T-cell (primary cell): ENCODE data around the gene PCDHGA4. TPM values are rescaled to one million over a fixed set of nuclear protein-coding genes. Genes with fewer than 3 reads are reported as not detected.
"Not testable (repeated sequence)": the region's sequence is repeated elsewhere in the genome, so short reads cannot be mapped to it uniquely, and the experiment has no call there.

Experiments used
- ATAC-seq, 4 experiments: fragments of 200-7000 bp in 3 of 4; fragments of 150-1000 bp in 1 of 4; cut with Tn5 transposase; replicated peaks in 1 of 4; 1 replicate in 3 of 4; 2 replicates in 1 of 4; pipeline ENCODE4 v1.10.0; 2021; ENCODE audit warnings: moderate library complexity in 3 of 4, mild to moderate bottlenecking in 2 of 4, moderate number of reproducible peaks in 1 of 4
- CTCF ChIA-PET, 2 donors: fragments of 300-600 bp; sonication (Branson Sonifier 250); formaldehyde crosslinking; loops; one replicate each; lab custom pipeline; 2022; ENCODE audit warnings: antibody characterized with exemption in 2 of 2; lab: Charles Lee
- POLR2A ChIA-PET, 2 donors: fragments of 300-600 bp; sonication (Branson Sonifier 250); formaldehyde crosslinking; loops; one replicate each; lab custom pipeline; 2022; ENCODE audit warnings: antibody characterized with exemption in 2 of 2; lab: Charles Lee
- DNase-seq, 35 experiments: peaks; one replicate each; pipeline versions ENCODE4 v3.0.0 to v3.0.0-alpha.2; 2013 to 2023
- H3K27ac ChIP-seq: one replicate; pipeline ENCODE4 v1.5.1; 2013; ENCODE audit warnings: low read length
- H3K27me3 ChIP-seq, 2 experiments: replicated peaks in 1 of 2; 1 replicate in 1 of 2; 2 replicates in 1 of 2; pipeline versions ENCODE4 v1.6.1 to v1.7.0; 2013; ENCODE audit warnings: low read length in 1 of 2, mixed read lengths in 1 of 2; ENCODE audit not compliant: control insufficient read depth in 2 of 2, insufficient read depth in 2 of 2; ENCODE audit errors: extremely low read depth in 1 of 2
- H3K36me3 ChIP-seq, 2 donors: 1 replicate in 1 of 2; 2 replicates in 1 of 2; pipeline versions ENCODE4 v1.6.1 to v1.7.0; 2013; ENCODE audit warnings: low read length in 1 of 2; ENCODE audit not compliant: control insufficient read depth in 2 of 2, insufficient read depth in 1 of 2; ENCODE audit errors: extremely low read depth in 1 of 2
- H3K4me1 ChIP-seq, 2 experiments: 1 replicate in 1 of 2; 2 replicates in 1 of 2; pipeline versions ENCODE4 v1.6.1 to v1.7.0; 2013; ENCODE audit warnings: low read length in 2 of 2, mixed read lengths in 1 of 2; ENCODE audit not compliant: insufficient read depth in 2 of 2, control insufficient read depth in 1 of 2; ENCODE audit errors: extremely low read depth in 1 of 2
- H3K4me3 ChIP-seq, 2 donors: 1 replicate in 1 of 2; 2 replicates in 1 of 2; pipeline versions ENCODE4 v1.5.1 to v1.7.0; 2013; ENCODE audit warnings: mild to moderate bottlenecking in 2 of 2, low read length in 1 of 2, moderate library complexity in 1 of 2; ENCODE audit not compliant: control insufficient read depth in 1 of 2; ENCODE audit errors: extremely low read depth in 1 of 2
- H3K9me3 ChIP-seq: 2 replicates; pipeline ENCODE4 v1.7.0; 2013
- H3K27ac Mint-ChIP-seq, 2 donors: one replicate each; pipeline ENCODE4 v1.8.0; 2020 to 2021; ENCODE audit warnings: mild to moderate bottlenecking in 2 of 2, mixed read lengths in 2 of 2
- H3K27me3 Mint-ChIP-seq, 2 donors: one replicate each; pipeline ENCODE4 v1.8.0; 2021 to 2022; ENCODE audit warnings: mixed read lengths in 2 of 2
- H3K36me3 Mint-ChIP-seq: one replicate; pipeline ENCODE4 v1.8.0; 2021; ENCODE audit warnings: mixed read lengths
- H3K4me1 Mint-ChIP-seq, 3 donors: one replicate each; pipeline ENCODE4 v1.8.0; 2020 to 2022; ENCODE audit warnings: mixed read lengths in 3 of 3, mild to moderate bottlenecking in 1 of 3
- H3K4me3 Mint-ChIP-seq, 3 donors: one replicate each; pipeline ENCODE4 v1.8.0; 2020 to 2022; ENCODE audit warnings: mild to moderate bottlenecking in 3 of 3, mixed read lengths in 3 of 3, moderate library complexity in 3 of 3
- H3K9me3 Mint-ChIP-seq, 3 donors: one replicate each; pipeline ENCODE4 v1.8.0; 2020 to 2022; ENCODE audit warnings: mixed read lengths in 3 of 3
- WGBS: methylation state at CpG from one replicate; pipeline ENCODE4 v1.1.5; 2013; ENCODE audit warnings: missing lambda C conversion rate; ENCODE audit not compliant: insufficient coverage; 5-methylcytosine and 5-hydroxymethylcytosine counted together
- total RNA-seq, 35 experiments: library from RNA in 6 of 35; stranded (reverse) in 6 of 35; fragments of 120-200 nt in 1 of 35; gene quantifications; one replicate each; pipeline versions ENCODE4 v1.2.1 to v1.2.4 and lab custom pipeline; 2013 to 2026

PCDHGA4 gene
- total RNA-seq, 5 donors from 2014 or later (not counting 1 experiment from before 2014, with no cell fraction given), result 0.18 to 0.37 (median 0.28) TPM; not detected in 1

DNA sequence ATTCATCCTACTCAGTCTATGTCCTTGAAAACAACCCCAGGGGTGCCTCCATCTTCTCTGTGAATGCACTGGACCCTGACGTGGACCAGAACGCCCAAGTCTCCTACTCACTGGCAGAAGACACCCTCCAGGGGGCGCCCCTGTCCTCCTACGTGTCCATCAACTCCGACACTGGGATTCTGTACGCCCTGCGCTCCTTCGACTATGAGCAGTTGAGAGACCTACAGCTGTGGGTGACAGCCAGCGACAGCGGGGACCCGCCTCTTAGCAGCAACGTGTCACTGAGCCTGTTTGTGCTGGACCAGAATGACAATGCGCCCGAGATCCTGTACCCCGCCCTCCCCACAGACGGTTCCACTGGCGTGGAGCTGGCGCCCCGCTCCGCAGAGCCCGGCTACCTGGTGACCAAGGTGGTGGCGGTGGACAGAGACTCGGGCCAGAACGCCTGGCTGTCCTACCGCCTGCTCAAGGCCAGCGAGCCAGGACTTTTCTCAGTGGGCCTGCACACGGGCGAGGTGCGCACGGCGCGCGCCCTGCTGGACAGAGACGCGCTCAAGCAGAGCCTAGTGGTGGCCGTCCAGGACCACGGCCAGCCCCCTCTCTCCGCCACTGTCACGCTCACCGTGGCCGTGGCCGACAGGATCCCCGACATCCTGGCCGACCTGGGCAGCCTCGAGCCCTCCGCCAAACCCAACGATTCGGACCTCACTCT lies 20.8 kb downstream of the PCDHGA4 start:
- H3K36me3 Mint-ChIP-seq, H3K4me3 Mint-ChIP-seq, H3K36me3 ChIP-seq, POLR2A ChIA-PET, H3K4me1 ChIP-seq, H3K4me3 ChIP-seq, H3K27ac Mint-ChIP-seq, H3K4me1 Mint-ChIP-seq, DNase-seq, ATAC-seq, H3K27ac ChIP-seq, CTCF ChIA-PET: not testable (repeated sequence)
- H3K27me3 ChIP-seq, result peaks cover 17 to 59% of the 10 kb centered on the region in 2 experiments
- WGBS, result 57% methylated on average over 29 of the region's 48 CpGs
- peaks cover 11% of the 10 kb centered on the region for H3K9me3 ChIP-seq
- H3K9me3 Mint-ChIP-seq, result peaks cover 5 to 29% (median 29%) of the 10 kb centered on the region in 3 donors
- H3K27me3 Mint-ChIP-seq, result peaks cover 49 to 67% of the 10 kb centered on the region in 2 donors

GRCh38 chr5:141382469-141383294 lies 27.9 kb downstream of the PCDHGA4 start, which contains the start of gene PCDHGA7:
Gene PCDHGA7, plus strand, starts transcription at chr5:141382742. Its CDS starts 158 bp downstream, at chr5:141382900.
- Histone ChIP-seq H3K4me1 (no peaks in the 10 kb centered on the region), H3K27ac (no peak within 1 kb of the TSS), H3K9me3 (peaks cover 9% of the 10 kb centered on the region), H3K36me3 (no peaks in the 10 kb centered on the region), H3K4me3 (peak within 1 kb of the TSS in 1 of 2 donors; percentile 57), H3K27me3 (peaks cover 15 to 40% of the 10 kb centered on the region in 2 experiments)
- H3K27me3 Mint-ChIP-seq, result peaks cover 67 to 77% of the 10 kb centered on the region in 2 donors
- H3K4me3 Mint-ChIP-seq, result peak within 1 kb of the TSS; percentile 47 to 62 (median 60)
- no peak within 1 kb of the TSS for H3K27ac Mint-ChIP-seq
- H3K4me1 Mint-ChIP-seq, result peaks cover 0 to 6% (median 0%) of the 10 kb centered on the region in 3 donors
- H3K9me3 Mint-ChIP-seq, result peaks cover 0 to 38% (median 29%) of the 10 kb centered on the region in 3 donors
- CTCF ChIA-PET, result no interaction called here
- POLR2A ChIA-PET, result no interaction called here
- ATAC-seq (peak in 1 of 4 experiments; percentile 13), DNase-seq (no peak)
- peaks cover 10% of the 10 kb centered on the region for H3K36me3 Mint-ChIP-seq
- WGBS, result 18% methylated on average over 30 of the region's 37 CpGs

DNA sequence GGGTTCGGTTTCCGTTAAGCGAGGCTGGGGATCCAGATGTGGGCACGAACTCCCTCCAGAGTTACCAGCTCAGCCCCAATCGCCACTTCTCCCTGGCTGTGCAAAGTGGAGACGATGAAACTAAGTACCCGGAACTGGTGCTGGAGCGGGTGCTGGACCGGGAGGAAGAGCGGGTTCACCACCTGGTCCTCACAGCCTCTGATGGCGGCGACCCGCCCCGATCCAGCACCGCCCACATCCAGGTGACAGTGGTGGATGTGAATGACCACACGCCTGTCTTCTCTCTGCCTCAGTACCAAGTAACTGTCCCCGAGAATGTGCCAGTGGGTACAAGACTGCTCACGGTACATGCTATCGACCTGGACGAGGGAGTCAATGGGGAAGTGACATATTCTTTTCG lies 28.5 kb downstream of the PCDHGA4 start:
- Mint-ChIP-seq H3K9me3 (peaks cover under 1 to 39% (median 32%) of the 10 kb centered on the region in 3 donors), H3K36me3 (peaks cover 10% of the 10 kb centered on the region), H3K4me3 (no peak overlapping the region), H3K27ac (no peak overlapping the region), H3K4me1 (peaks cover 0 to 6% (median 0%) of the 10 kb centered on the region in 3 donors), H3K27me3 (peaks cover 69 to 79% of the 10 kb centered on the region in 2 donors)
- peaks cover 17 to 37% of the 10 kb centered on the region in 2 experiments for H3K27me3 ChIP-seq
- no peak for DNase-seq
- no peaks in the 10 kb centered on the region for H3K36me3 ChIP-seq
- no peak overlapping the region for H3K4me3 ChIP-seq
- H3K9me3 ChIP-seq, result peaks cover 11% of the 10 kb centered on the region
- CTCF ChIA-PET, result no interaction called here
- 38% methylated on average over 12 of the region's 21 CpGs for WGBS
- H3K4me1 ChIP-seq, result no peaks in the 10 kb centered on the region
- POLR2A ChIA-PET, result no interaction called here
- no peak for ATAC-seq
- H3K27ac ChIP-seq, result no peak overlapping the region

DNA sequence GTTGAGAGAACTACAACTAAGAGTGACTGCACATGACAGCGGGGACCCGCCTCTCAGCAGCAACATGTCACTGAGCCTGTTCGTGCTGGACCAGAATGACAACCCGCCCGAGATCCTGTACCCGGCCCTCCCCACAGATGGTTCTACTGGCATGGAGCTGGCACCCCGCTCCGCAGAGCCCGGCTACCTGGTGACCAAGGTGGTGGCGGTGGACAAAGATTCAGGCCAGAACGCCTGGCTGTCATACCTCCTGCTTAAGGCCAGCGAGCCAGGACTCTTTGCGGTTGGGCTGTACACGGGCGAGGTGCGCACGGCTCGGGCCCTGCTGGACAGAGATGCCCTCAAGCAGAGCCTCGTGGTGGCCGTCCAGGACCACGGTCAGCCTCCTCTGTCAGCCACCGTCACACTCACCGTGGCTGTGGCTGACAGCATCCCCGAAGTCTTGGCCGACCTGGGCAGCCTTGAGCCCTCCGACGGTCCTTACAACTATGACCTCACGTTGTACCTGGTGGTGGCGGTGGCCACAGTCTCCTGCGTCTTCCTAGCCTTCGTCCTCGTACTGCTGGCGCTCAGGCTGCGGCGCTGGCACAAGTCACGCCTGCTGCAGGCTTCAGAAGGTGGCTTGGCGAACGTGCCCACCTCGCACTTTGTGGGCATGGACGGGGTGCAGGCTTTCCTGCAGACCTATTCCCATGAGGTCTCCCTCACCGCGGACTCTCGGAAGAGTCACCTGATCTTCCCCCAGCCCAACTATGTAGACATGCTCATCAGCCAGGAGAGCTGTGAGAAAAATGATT lies 29.8 kb downstream of the PCDHGA4 start:
- H3K27me3 Mint-ChIP-seq, result peaks cover 71 to 80% of the 10 kb centered on the region in 2 donors

GRCh38 chr5:141387557-141388311 lies 32.9 kb downstream of the PCDHGA4 start, which contains the start of gene PCDHGB4:
Gene PCDHGB4, plus strand, starts transcription at chr5:141387698. Its CDS starts 187 bp downstream, at chr5:141387885.
- peak in 3 of 4 experiments; percentile 58 to 77 (median 72) for ATAC-seq
- H3K4me1 ChIP-seq, H3K36me3 ChIP-seq, POLR2A ChIA-PET, H3K4me1 Mint-ChIP-seq, H3K9me3 ChIP-seq, H3K27ac Mint-ChIP-seq, H3K27ac ChIP-seq: not testable (repeated sequence)
- H3K36me3 Mint-ChIP-seq, result peaks cover 13% of the 10 kb centered on the region
- peaks cover 73 to 80% of the 10 kb centered on the region in 2 donors for H3K27me3 Mint-ChIP-seq
- peak within 1 kb of the TSS in 1 of 2 donors; percentile 17 for H3K4me3 ChIP-seq
- CTCF ChIA-PET, result interaction anchor here in 1 of 2 donors (0.6 kb wide), 1 partner anchor 173 kb away, joined by 3 read pairs; no protein-coding TSS in a partner anchor
- H3K27me3 ChIP-seq, result peaks cover 22 to 50% of the 10 kb centered on the region in 2 experiments
- 42% methylated on average over 11 of the region's 40 CpGs for WGBS
- H3K9me3 Mint-ChIP-seq, result peaks cover 8 to 47% (median 29%) of the 10 kb centered on the region in 3 donors
- peak in 4 of 35 experiments; percentile 9 to 14 (median 12) for DNase-seq
- H3K4me3 Mint-ChIP-seq, result peak within 1 kb of the TSS in 2 of 3 donors; percentile 17 to 25

More for the DNA sequence above, 29.8 kb downstream of the PCDHGA4 start:
- ATAC-seq (no peak), DNase-seq (no peak)
- H3K36me3 ChIP-seq, result no peaks in the 10 kb centered on the region
- H3K4me3 ChIP-seq, result no peak overlapping the region
- Mint-ChIP-seq H3K27ac (no peak overlapping the region), H3K9me3 (peaks cover 4 to 37% (median 31%) of the 10 kb centered on the region in 3 donors), H3K4me1 (peaks cover 0 to 6% (median 0%) of the 10 kb centered on the region in 3 donors), H3K36me3 (peaks cover 7% of the 10 kb centered on the region), H3K4me3 (no peak overlapping the region)
- H3K27ac ChIP-seq, result no peak overlapping the region
- ChIA-PET CTCF (no interaction called here), POLR2A (no interaction called here)
- 55% methylated on average over 43 of the region's 43 CpGs for WGBS
- H3K4me1 ChIP-seq, result no peaks in the 10 kb centered on the region
- peaks cover 9% of the 10 kb centered on the region for H3K9me3 ChIP-seq
- H3K27me3 ChIP-seq, result peaks cover 17 to 49% of the 10 kb centered on the region in 2 experiments
